ENCODE measurements around the gene SIX2. TPM values are rescaled to one million over a fixed set of nuclear protein-coding genes. Genes with fewer than 3 reads are reported as not detected.
A peak's percentile ranks its signal among the peaks of the same experiment; 100 is the strongest.

SIX2 gene
- total and polyA plus RNA-seq, 2 donors (not counting 3 experiments of a cell fraction or from before 2014, with no cell fraction given), result 0.24 to 0.54 TPM

DNA sequence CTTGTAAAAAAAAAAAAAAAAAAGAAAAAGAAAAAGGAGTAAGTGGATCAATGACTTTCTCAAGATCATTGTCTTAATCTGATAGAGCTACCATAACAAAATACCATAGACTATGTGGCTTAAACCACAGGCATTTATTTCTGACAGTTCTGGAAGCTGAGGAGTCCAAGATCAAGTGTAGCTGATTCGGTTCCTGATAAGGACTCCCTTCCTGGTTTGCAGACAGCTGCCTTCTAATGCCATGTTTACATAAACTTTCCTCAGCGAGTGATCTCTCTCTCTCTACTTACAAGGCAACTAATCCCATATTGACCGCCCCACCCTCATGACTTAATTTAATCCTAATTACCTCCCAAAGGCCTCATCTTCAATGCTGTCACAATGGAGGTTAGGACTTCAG lies 36.5 kb upstream of the SIX2 start:
- dilution Hi-C loops (cut with MboI; ENCODE audit: extremely low pct_ligation_motif_present, low sequenced_read_pairs), result no loop called here
- Histone ChIP-seq H3K9me3 (replicated peaks; ENCODE audit: control insufficient read depth, insufficient read depth, low read length) (no peaks in the 10 kb centered on the region), H3K4me1 (ENCODE audit: control insufficient read depth, extremely low read depth, insufficient read depth, low read length) (no peaks in the 10 kb centered on the region), H3K9ac (replicated peaks; ENCODE audit: extremely low read depth, insufficient read depth, low read length) (no peak overlapping the region), H3K27me3 (ENCODE audit: control insufficient read depth in 2 of 2, insufficient read depth in 2 of 2, low read length in 2 of 2) (peaks cover 17 to 27% of the 10 kb centered on the region in 2 experiments), H3K27ac (ENCODE audit: insufficient read depth, low read depth, low read length) (no peak overlapping the region), H3K4me2 (ENCODE audit: insufficient read depth, low read length) (no peak overlapping the region), H2AFZ (ENCODE audit: low read depth, low read length) (no peak overlapping the region), H4K20me1 (replicated peaks; ENCODE audit: control insufficient read depth, extremely low read depth, insufficient read depth, low read length) (no peaks in the 10 kb centered on the region), H3K79me2 (ENCODE audit: control insufficient read depth, insufficient read depth, low read length) (no peaks in the 10 kb centered on the region), H3K9me1 (replicated peaks; ENCODE audit: control insufficient read depth, extremely low read depth, insufficient read depth, low read length) (no peaks in the 10 kb centered on the region), H3K4me3 (replicated peaks in 1 of 3; ENCODE audit: insufficient read depth in 1 of 3, low read depth in 1 of 3, low read length in 3 of 3) (no peak overlapping the region), H3K36me3 (ENCODE audit: control insufficient read depth in 2 of 2, extremely low read depth in 1 of 2, insufficient read depth in 2 of 2, low read length in 2 of 2) (no peaks in the 10 kb centered on the region)
- TF ChIP-seq POLR2AphosphoS5 (IDR thresholded peaks at IDR 0.05; ENCODE audit: insufficient read depth, low read depth, low read length) (no peak), GATA2 (IDR thresholded peaks at IDR 0.05; ENCODE audit: insufficient read depth, insufficient read length, low read depth, low read length) (peak; percentile 8)
- FAIRE-seq (no peak), DNase-seq (ENCODE audit: low read depth, low spot score) (no peak)
- BruUV-seq (replicated peaks), result no TSS peak
- CTCF ChIA-PET, result interaction anchor here (0.6 to 1.7 kb wide), 3 partner anchors 10 to 1046 kb away, joined by 3 to 5 read pairs (median 4); no protein-coding TSS in a partner anchor
- intact Hi-C loops (cut with micrococcal nuclease), result no loop called here
- POLR2A ChIA-PET, result no interaction called here

DNA sequence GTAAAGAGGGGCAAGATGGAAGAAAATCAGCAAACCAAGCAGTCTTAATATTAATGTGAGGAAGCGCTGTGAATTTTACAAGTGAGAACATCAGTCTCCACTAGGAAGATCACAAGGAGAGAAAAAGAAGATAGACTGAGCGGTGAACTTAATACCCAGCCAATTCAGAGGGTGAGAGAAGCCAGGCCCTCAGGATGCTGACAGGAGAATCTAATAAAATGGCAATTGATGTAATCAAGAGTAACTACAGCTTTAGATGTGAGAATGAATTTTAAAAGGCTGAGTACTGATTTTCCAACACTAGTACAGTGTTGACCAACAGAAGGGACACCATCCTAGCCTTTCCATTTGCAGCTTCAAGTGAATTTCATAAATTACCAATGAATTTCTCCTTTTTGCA lies 35.7 kb upstream of the SIX2 start:
- no peak overlapping the region for H2AFZ ChIP-seq (ENCODE audit: low read depth, low read length)
- TF ChIP-seq JUN (IDR thresholded peaks at IDR 0.05; ENCODE audit: borderline replicate concordance, insufficient read depth, insufficient read length, low read depth) (no peak), POLR2A (IDR thresholded peaks at IDR 0.05; ENCODE audit: low read depth, low read length) (no peak), POLR2AphosphoS5 (IDR thresholded peaks at IDR 0.05; ENCODE audit: insufficient read depth, low read depth, low read length) (no peak), GATA2 (IDR thresholded peaks at IDR 0.05; ENCODE audit: insufficient read depth, insufficient read length, low read depth, low read length) (no peak), EZH2 (IDR thresholded peaks at IDR 0.05; ENCODE audit: borderline replicate concordance, low read depth, low read length, severe bottlenecking) (no peak), FOS (IDR thresholded peaks at IDR 0.05; ENCODE audit: borderline replicate concordance, insufficient read depth, low read length) (no peak), MYC (IDR thresholded peaks at IDR 0.05; ENCODE audit: low read depth, low read length) (no peak)
- TF ChIP-seq, protein P1, sequence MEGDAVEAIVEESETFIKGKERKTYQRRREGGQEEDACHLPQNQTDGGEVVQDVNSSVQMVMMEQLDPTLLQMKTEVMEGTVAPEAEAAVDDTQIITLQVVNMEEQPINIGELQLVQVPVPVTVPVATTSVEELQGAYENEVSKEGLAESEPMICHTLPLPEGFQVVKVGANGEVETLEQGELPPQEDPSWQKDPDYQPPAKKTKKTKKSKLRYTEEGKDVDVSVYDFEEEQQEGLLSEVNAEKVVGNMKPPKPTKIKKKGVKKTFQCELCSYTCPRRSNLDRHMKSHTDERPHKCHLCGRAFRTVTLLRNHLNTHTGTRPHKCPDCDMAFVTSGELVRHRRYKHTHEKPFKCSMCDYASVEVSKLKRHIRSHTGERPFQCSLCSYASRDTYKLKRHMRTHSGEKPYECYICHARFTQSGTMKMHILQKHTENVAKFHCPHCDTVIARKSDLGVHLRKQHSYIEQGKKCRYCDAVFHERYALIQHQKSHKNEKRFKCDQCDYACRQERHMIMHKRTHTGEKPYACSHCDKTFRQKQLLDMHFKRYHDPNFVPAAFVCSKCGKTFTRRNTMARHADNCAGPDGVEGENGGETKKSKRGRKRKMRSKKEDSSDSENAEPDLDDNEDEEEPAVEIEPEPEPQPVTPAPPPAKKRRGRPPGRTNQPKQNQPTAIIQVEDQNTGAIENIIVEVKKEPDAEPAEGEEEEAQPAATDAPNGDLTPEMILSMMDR (IDR thresholded peaks at IDR 0.05; ENCODE audit: extremely low read depth in 1 of 2, insufficient read depth in 1 of 2, low read depth in 1 of 2, low read length in 2 of 2), result no peak
- TF ChIP-seq, protein P2, sequence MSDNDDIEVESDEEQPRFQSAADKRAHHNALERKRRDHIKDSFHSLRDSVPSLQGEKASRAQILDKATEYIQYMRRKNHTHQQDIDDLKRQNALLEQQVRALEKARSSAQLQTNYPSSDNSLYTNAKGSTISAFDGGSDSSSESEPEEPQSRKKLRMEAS (IDR thresholded peaks at IDR 0.05; ENCODE audit: insufficient read depth, insufficient read length), result no peak
- H3K4me2 ChIP-seq (ENCODE audit: insufficient read depth, low read length), result no peak overlapping the region
- H3K9ac ChIP-seq (replicated peaks; ENCODE audit: extremely low read depth, insufficient read depth, low read length), result no peak overlapping the region
- H3K9me1 ChIP-seq (replicated peaks; ENCODE audit: control insufficient read depth, extremely low read depth, insufficient read depth, low read length), result no peaks in the 10 kb centered on the region
- BruUV-seq (replicated peaks), result no TSS peak
- H3K79me2 ChIP-seq (ENCODE audit: control insufficient read depth, insufficient read depth, low read length), result no peaks in the 10 kb centered on the region
- H3K27ac ChIP-seq (ENCODE audit: insufficient read depth, low read depth, low read length), result no peak overlapping the region
- H3K4me1 ChIP-seq (ENCODE audit: control insufficient read depth, extremely low read depth, insufficient read depth, low read length), result no peaks in the 10 kb centered on the region
- no peaks in the 10 kb centered on the region for H3K9me3 ChIP-seq (replicated peaks; ENCODE audit: control insufficient read depth, insufficient read depth, low read length)
- intact Hi-C loops (cut with micrococcal nuclease) (no loop called here), dilution Hi-C loops (cut with MboI; ENCODE audit: extremely low pct_ligation_motif_present, low sequenced_read_pairs) (no loop called here)
- H4K20me1 ChIP-seq (replicated peaks; ENCODE audit: control insufficient read depth, extremely low read depth, insufficient read depth, low read length), result no peaks in the 10 kb centered on the region
- peaks cover 17 to 27% of the 10 kb centered on the region in 2 experiments for H3K27me3 ChIP-seq (ENCODE audit: control insufficient read depth in 2 of 2, insufficient read depth in 2 of 2, low read length in 2 of 2)
- CTCF ChIA-PET, result interaction anchor here (0.6 to 1.7 kb wide), 3 partner anchors 10 to 70 kb away, joined by 3 to 5 read pairs (median 3); no protein-coding TSS in a partner anchor
- H3K36me3 ChIP-seq (ENCODE audit: control insufficient read depth in 2 of 2, extremely low read depth in 1 of 2, insufficient read depth in 2 of 2, low read length in 2 of 2), result no peaks in the 10 kb centered on the region
- POLR2A ChIA-PET, result no interaction called here
- FAIRE-seq (no peak), DNase-seq (ENCODE audit: low read depth, low spot score) (no peak)
- no peak overlapping the region for H3K4me3 ChIP-seq (replicated peaks in 1 of 3; ENCODE audit: insufficient read depth in 1 of 3, low read depth in 1 of 3, low read length in 3 of 3)

Data from endothelial cell of umbilical vein (primary cell).